ENCODE data around the gene IGSF23. TPM values are rescaled to one million over a fixed set of nuclear protein-coding genes. Genes with fewer than 3 reads are reported as not detected.
"Not testable (repeated sequence)": the region's sequence is repeated elsewhere in the genome, so short reads cannot be mapped to it uniquely, and the experiment has no call there.

The IGSF23 gene
- total and polyA plus RNA-seq, 12 donors: not detected

DNA sequence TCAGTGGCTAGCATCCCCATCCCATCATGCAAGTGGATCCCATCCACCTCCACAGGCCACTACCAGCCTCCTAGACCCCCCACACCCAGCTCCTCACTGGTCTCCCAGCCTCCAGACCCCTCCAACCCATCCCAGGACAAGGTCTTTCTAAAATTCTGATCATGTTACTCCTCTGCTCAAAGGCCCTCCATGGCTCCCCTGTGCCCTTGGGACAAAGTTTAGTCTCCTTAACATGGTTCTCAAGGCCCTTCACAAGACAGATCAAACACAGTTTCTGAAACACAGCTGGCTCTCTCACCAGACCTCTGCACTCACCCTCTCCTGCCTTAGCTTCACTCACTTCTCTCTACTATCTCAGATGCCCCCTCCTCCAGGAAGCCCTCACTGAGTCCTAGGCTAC lies 67.2 kb downstream of the IGSF23 start:
- TF ChIP-seq, protein P1, sequence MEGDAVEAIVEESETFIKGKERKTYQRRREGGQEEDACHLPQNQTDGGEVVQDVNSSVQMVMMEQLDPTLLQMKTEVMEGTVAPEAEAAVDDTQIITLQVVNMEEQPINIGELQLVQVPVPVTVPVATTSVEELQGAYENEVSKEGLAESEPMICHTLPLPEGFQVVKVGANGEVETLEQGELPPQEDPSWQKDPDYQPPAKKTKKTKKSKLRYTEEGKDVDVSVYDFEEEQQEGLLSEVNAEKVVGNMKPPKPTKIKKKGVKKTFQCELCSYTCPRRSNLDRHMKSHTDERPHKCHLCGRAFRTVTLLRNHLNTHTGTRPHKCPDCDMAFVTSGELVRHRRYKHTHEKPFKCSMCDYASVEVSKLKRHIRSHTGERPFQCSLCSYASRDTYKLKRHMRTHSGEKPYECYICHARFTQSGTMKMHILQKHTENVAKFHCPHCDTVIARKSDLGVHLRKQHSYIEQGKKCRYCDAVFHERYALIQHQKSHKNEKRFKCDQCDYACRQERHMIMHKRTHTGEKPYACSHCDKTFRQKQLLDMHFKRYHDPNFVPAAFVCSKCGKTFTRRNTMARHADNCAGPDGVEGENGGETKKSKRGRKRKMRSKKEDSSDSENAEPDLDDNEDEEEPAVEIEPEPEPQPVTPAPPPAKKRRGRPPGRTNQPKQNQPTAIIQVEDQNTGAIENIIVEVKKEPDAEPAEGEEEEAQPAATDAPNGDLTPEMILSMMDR (IDR thresholded peaks at IDR 0.05): no peak
- TF ChIP-seq POLR2A (IDR thresholded peaks at IDR 0.05): no peak
- H3K9me3 ChIP-seq (replicated peaks in 1 of 3): no peaks in the 10 kb centered on the region
- peaks cover 10 to 21% of the 10 kb centered on the region in 2 donors for H3K4me1 ChIP-seq (replicated peaks in 1 of 2)
- intact Hi-C loops (cut with DNase I): no loop called here
- no peak for DNase-seq
- H3K27ac ChIP-seq: no peak overlapping the region
- no peak overlapping the region for H3K4me3 ChIP-seq
- no peaks in the 10 kb centered on the region for H3K27me3 ChIP-seq
- no peaks in the 10 kb centered on the region for H3K36me3 ChIP-seq (replicated peaks in 1 of 2)

DNA sequence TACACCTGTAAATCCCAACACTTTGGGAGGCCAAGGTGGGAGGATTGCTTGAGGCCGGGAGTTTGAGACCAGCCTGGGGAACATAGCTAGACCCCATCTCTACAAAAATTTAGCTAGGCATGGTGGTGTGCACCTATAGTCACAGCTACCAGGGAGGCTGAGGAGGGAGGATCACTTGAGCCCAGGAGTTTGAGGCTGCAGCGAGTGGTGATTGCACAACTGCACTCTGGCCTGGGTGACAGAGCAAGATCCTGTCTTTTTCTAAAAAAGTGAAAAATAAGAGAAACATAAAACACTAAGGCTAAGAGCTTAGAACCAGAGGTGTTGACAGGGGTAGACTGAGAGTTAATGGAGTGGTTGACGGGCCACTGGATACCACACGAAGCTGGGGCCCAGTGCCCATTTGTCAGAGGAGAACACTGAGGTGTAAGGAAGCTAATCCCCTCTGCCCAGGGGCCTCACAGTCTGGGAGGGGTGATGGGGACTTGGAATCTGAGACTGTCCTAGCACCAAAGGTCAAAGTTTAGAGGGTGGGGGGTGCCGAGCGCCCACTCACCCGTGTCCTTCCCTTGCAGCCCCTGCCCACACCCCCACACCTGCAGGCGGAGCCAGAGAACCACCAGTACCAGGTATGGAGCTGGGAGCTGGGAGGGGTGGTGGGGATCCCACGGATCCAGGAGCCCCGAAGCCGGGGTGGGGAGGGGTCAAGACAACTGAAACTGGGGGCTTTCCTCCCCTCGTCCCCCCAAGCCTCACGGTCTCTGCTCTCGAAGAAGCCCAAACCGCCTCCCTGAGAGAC lies 68.8 kb downstream of the IGSF23 start:
- WGBS, 4 donors: 81 to 88% (median 86%) methylated on average over 8 to 15 of the region's 15 CpGs
- TF ChIP-seq, protein P1 (IDR thresholded peaks at IDR 0.05): no peak
- no peak for TF ChIP-seq POLR2A (IDR thresholded peaks at IDR 0.05)
- Histone ChIP-seq H3K36me3 (replicated peaks in 1 of 2) (no peaks in the 10 kb centered on the region), H3K27me3 (no peaks in the 10 kb centered on the region), H3K27ac (no peak overlapping the region), H3K9me3 (replicated peaks in 1 of 3) (no peaks in the 10 kb centered on the region), H3K4me1 (replicated peaks in 1 of 2) (peaks cover 10 to 30% of the 10 kb centered on the region in 2 donors), H3K4me3 (no peak overlapping the region)
- DNase-seq: no peak
- intact Hi-C loops (cut with DNase I): no loop called here

DNA sequence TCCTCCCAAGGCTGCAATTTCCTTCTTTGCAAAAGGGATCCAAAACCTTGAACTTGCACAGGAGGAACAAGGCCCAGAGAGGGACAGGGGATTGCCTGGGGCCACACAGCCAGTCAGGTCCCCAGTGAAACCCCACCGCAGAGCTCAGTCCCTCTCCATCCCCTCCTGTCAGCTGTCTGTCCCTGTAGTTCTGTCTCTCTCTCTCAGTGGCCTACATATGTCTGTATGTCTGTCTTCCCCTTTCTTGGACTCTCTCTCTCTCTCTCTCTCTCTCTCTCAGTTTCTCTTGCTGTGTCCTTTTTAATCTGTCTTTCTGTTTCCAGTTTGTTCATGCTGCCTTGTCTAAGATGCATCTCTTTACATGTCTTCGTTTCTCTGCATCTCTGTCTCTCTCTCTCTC lies 69.4 kb downstream of the IGSF23 start:
- Histone ChIP-seq H3K36me3 (replicated peaks in 1 of 2) (no peaks in the 10 kb centered on the region), H3K27ac (no peak overlapping the region), H3K4me1 (replicated peaks in 1 of 2) (peaks cover 10 to 25% of the 10 kb centered on the region in 2 donors), H3K4me3 (no peak overlapping the region), H3K9me3 (replicated peaks in 1 of 3) (no peaks in the 10 kb centered on the region), H3K27me3 (no peaks in the 10 kb centered on the region)
- TF ChIP-seq POLR2A (IDR thresholded peaks at IDR 0.05): no peak
- TF ChIP-seq, protein P1 (IDR thresholded peaks at IDR 0.05): no peak
- 89 to 95% (median 92%) methylated on average over 2 of the region's 2 CpGs for WGBS, 4 donors
- intact Hi-C loops (cut with DNase I): no loop called here
- no peak for DNase-seq

DNA sequence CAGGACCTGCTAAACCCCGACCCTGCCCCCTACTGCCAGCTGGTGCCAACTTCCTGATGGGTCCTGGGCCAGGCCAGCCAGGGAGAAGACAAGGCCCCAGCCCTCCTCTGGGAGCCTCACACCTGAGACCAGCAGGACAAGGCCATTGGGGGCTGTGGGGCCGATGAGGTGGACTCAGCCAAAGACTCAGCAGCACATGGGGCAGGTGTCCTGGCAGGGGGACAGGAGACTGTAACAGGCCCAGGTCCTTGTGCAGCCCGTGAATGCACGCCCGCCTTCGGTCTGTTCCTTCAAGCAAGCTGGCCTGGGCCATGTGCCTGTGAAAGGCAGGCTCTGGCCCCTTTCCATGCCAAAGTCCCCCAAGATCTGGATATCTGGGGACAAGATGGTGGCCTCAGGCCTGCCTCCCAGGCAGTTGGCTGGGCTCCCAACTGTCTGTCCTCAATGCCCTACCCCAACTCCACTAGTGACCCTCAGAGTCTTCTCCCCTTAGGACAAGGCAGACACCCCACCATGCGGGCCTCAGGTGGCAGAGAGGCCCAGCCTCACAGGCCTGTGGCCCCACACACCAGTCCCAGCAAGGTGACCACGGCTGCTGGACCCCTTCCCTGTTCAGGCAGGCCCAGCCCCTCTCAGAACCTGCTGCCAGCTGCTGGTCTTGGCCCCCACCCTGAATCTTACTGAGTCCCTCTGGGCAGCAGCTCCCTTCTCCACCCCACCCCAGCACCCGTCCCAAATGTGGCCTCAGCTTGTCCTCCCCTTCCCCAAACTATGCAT lies 70.3 kb downstream of the IGSF23 start:
- H3K9me3 ChIP-seq (replicated peaks in 1 of 3): no peaks in the 10 kb centered on the region
- no peak overlapping the region for H3K4me3 ChIP-seq
- H3K36me3 ChIP-seq (replicated peaks in 1 of 2): no peaks in the 10 kb centered on the region
- intact Hi-C loops (cut with DNase I): no loop called here
- H3K27me3 ChIP-seq: no peaks in the 10 kb centered on the region
- H3K4me1 ChIP-seq (replicated peaks in 1 of 2): peaks cover 10 to 25% of the 10 kb centered on the region in 2 donors
- 55 to 76% (median 71%) methylated on average over 2 to 9 of the region's 9 CpGs for WGBS, 4 donors
- H3K27ac ChIP-seq: peak overlapping the region in 1 of 5 donors; percentile 90
- no peak for DNase-seq
- TF ChIP-seq POLR2A (IDR thresholded peaks at IDR 0.05): no peak
- TF ChIP-seq, protein P1 (IDR thresholded peaks at IDR 0.05): no peak

DNA sequence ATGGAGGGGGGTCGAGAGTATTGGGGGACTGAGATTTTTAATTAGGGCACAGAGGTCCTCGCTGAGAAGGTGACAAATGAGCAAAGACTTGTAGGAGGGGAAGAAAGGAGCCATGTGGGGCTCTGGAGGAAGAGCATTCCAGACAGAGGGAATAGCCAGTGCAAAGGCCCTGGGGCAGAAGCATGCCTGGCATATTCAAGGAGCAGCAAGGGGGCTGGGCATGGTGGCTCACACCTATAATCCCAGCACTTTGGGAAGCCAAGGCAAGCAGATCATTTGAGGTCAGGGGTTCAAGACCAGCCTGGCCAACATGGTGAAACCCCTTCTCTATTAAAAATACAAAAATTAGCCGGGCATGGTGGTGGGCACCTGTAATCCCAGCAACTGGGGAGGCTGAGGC lies 71.0 kb downstream of the IGSF23 start:
- 83 to 91% (median 90%) methylated on average over 3 of the region's 3 CpGs for WGBS, 4 donors
- intact Hi-C loops (cut with DNase I); H3K4me3 ChIP-seq; H3K27me3 ChIP-seq; H3K9me3 ChIP-seq (replicated peaks in 1 of 3); H3K36me3 ChIP-seq (replicated peaks in 1 of 2); DNase-seq: not testable (repeated sequence)
- peak overlapping the region in 4 of 5 donors; percentile 27 to 90 (median 70) for H3K27ac ChIP-seq
- H3K4me1 ChIP-seq (replicated peaks in 1 of 2): peaks cover 12 to 25% of the 10 kb centered on the region in 2 donors

Data from adrenal gland (tissue), 12 donors.